Panc1 (cell line): Measurements from ENCODE around the gene PLEKHM2. TPM values are rescaled to one million over a fixed set of nuclear protein-coding genes. Genes with fewer than 3 reads are reported as not detected.

Experiments used
- ATAC-seq: fragments of 200-7000 bp; cut with Tn5 transposase; 2 replicates; pipeline ENCODE4 v1.9.1; 2020; ENCODE audit warnings: mild to moderate bottlenecking, moderate library complexity
- BruUV-seq: library from RNA; stranded (reverse); fragments of 400-500 nt; replicated peaks from 2 replicates; lab custom pipeline; 2021; lab: Mats Ljungman, UMichigan
- CTCF ChIA-PET: fragments of 300-600 bp; sonication (Branson Sonifier 250); formaldehyde crosslinking; loops from one replicate; lab custom pipeline; 2022; ENCODE audit warnings: antibody characterized with exemption; lab: Charles Lee
- POLR2A ChIA-PET: fragments of 300-600 bp; sonication (Branson Sonifier 250); formaldehyde crosslinking; loops from one replicate; lab custom pipeline; 2022; ENCODE audit warnings: antibody characterized with exemption; lab: Charles Lee
- DNase-seq: peaks from one replicate; pipeline ENCODE4 v3.0.0-alpha.2; 2010; ENCODE audit warnings: low read depth, low spot score
- H3K27ac ChIP-seq: 2 replicates; pipeline ENCODE4 v1.5.1; 2011; ENCODE audit warnings: mild to moderate bottlenecking, low read length, inconsistent platforms
- H3K27me3 ChIP-seq: fragments of 200-500 bp; sonication (Bioruptor generic); 2 replicates; pipeline ENCODE4 v1.6.0; 2014; ENCODE audit warnings: low read length, inconsistent platforms; ENCODE audit not compliant: control insufficient read depth, insufficient read depth
- H3K36me3 ChIP-seq: fragments of 200-500 bp; sonication (Bioruptor generic); 2 replicates; pipeline ENCODE4 v1.5.1; 2014; ENCODE audit warnings: inconsistent platforms, mild to moderate bottlenecking, low read length, moderate library complexity; ENCODE audit not compliant: control insufficient read depth, insufficient read depth
- H3K4me1 ChIP-seq: 2 replicates; pipeline ENCODE4 v1.5.1; 2011; ENCODE audit warnings: inconsistent platforms, mild to moderate bottlenecking, low read length, moderate library complexity; ENCODE audit not compliant: control insufficient read depth, insufficient read depth
- H3K4me3 ChIP-seq, 2 experiments: 2 replicates each; pipeline ENCODE4 v1.5.1; 2011 to 2012; ENCODE audit warnings: low read depth in 2 of 2, low read length in 2 of 2, mild to moderate bottlenecking in 2 of 2, inconsistent platforms in 1 of 2, moderate library complexity in 1 of 2
- H3K9me3 ChIP-seq: fragments of 200-500 bp; sonication (Bioruptor generic); 2 replicates; pipeline ENCODE4 v1.5.1; 2014; ENCODE audit warnings: low read depth, mild to moderate bottlenecking, inconsistent platforms, low read length, moderate library complexity; ENCODE audit not compliant: control insufficient read depth, insufficient read depth
- CTCF ChIP-seq: fragments of 450-650 bp; IDR thresholded peaks from 2 replicates; pipeline ENCODE4 v1.5.1; 2017; ENCODE audit warnings: mild to moderate bottlenecking
- POLR2AphosphoS5 ChIP-seq: IDR thresholded peaks from 2 replicates; pipeline ENCODE4 v1.6.1; 2012; ENCODE audit warnings: mild to moderate bottlenecking, low read depth, low read length, moderate library complexity
- REST ChIP-seq, 2 experiments: IDR thresholded peaks; 2 replicates each; pipeline ENCODE4 v1.6.1; 2011 to 2012; ENCODE audit warnings: low read depth in 2 of 2, control low read depth in 1 of 2, low read length in 1 of 2, mild to moderate bottlenecking in 1 of 2, moderate library complexity in 1 of 2; ENCODE audit not compliant: insufficient read depth in 1 of 2
- SIN3A ChIP-seq: IDR thresholded peaks from 2 replicates; pipeline ENCODE4 v1.6.1; 2012; ENCODE audit warnings: low read depth, mild to moderate bottlenecking, low read length, moderate library complexity, borderline replicate concordance; ENCODE audit not compliant: insufficient read depth
- TCF7L2 ChIP-seq: IDR thresholded peaks from 2 replicates; pipeline ENCODE4 v1.6.1; 2011; ENCODE audit warnings: mild to moderate bottlenecking, low read depth, low read length, inconsistent platforms
- in situ Hi-C: cut with HindIII; loops from 2 replicates; pipeline ENCODE4 v1.10.0; 2016; ENCODE audit warnings: low sequenced_read_pairs, low pct_unique_long_range_greater_than_20kb
- intact Hi-C: fragments of 100-400 bp; cut with micrococcal nuclease; formaldehyde crosslinking; loops from one replicate; pipeline ENCODE4 v1.10.0; 2022; ENCODE audit not compliant: unreplicated experiment
- total RNA-seq: library from RNA; stranded (reverse); gene quantifications from one replicate; pipeline ENCODE4 v1.2.1, GENCODE V29; 2021; ENCODE audit not compliant: unreplicated experiment

Gene PLEKHM2
- total RNA-seq, 1 experiment from 2014 or later: 54.6 TPM

- ATAC-seq (no peak), DNase-seq (no peak)
- BruUV-seq: no TSS peak
- intact Hi-C loops (no loop called here), in situ Hi-C loops (no loop called here)
- no peaks in the 10 kb centered on the region; the same call in 1 of the 2 replicates for H3K36me3 ChIP-seq
- H3K27me3 ChIP-seq: no peaks in the 10 kb centered on the region
- no peak overlapping the region for H3K4me3 ChIP-seq
- H3K27ac ChIP-seq: no peak overlapping the region
- no peaks in the 10 kb centered on the region for H3K4me1 ChIP-seq
- H3K9me3 ChIP-seq: no peaks in the 10 kb centered on the region
- ChIA-PET CTCF (interaction anchor here (0.6 kb wide), 1 partner anchor 633 kb away, joined by 8 read pairs; no protein-coding TSS in a partner anchor), POLR2A (no interaction called here)
- no peak for TF ChIP-seq POLR2AphosphoS5
These were observed 30.5 kb downstream of the PLEKHM2 start for GRCh38 chr1:15714406-15715136.

GRCh38 chr1:15717418-15718125 is 33.5 kb downstream of the PLEKHM2 start:
- no peaks in the 10 kb centered on the region for H3K9me3 ChIP-seq
- BruUV-seq: TSS peak; percentile 35
- ATAC-seq (no peak), DNase-seq (no peak)
- TF ChIP-seq CTCF (no peak), POLR2AphosphoS5 (no peak), TCF7L2 (no peak), REST (IDR thresholded peaks at IDR 0.05; ENCODE audit: insufficient read depth in 1 of 2, low read depth in 2 of 2, low read length in 1 of 2) (no peak), SIN3A (no peak)
- intact Hi-C loops: no loop called here
- H3K36me3 ChIP-seq: no peaks in the 10 kb centered on the region; the same call in 1 of the 2 replicates
- no peak overlapping the region for H3K4me3 ChIP-seq
- no peaks in the 10 kb centered on the region for H3K27me3 ChIP-seq
- in situ Hi-C loops: no loop called here
- H3K4me1 ChIP-seq: no peaks in the 10 kb centered on the region
- POLR2A ChIA-PET: no interaction called here
- H3K27ac ChIP-seq: no peak overlapping the region
- CTCF ChIA-PET: interaction anchor here (0.5 kb wide), 1 partner anchor 71 kb away, joined by 5 read pairs; no protein-coding TSS in a partner anchor
